WTC11 (cell line): ENCODE results near the gene FBXO41. TPM values are rescaled to one million over a fixed set of nuclear protein-coding genes. Genes with fewer than 3 reads are reported as not detected.

ENCODE experiments used
- ATAC-seq: fragments of 200-7000 bp; cut with Tn5 transposase; 2 replicates; pipeline ENCODE4 v1.10.0; 2021; ENCODE audit warnings: mild to moderate bottlenecking, moderate library complexity
- CTCF ChIA-PET: fragments of 300-600 bp; sonication (Branson Sonifier 250); formaldehyde crosslinking; loops from one replicate; lab custom pipeline; 2021; ENCODE audit warnings: antibody characterized with exemption; lab: Charles Lee
- POLR2A ChIA-PET: fragments of 350-600 bp; sonication (Branson Sonifier 250); formaldehyde crosslinking; loops from one replicate; lab custom pipeline; 2021; ENCODE audit warnings: antibody characterized with exemption; lab: Charles Lee
- DNase-seq: peaks from one replicate; pipeline ENCODE4 v3.0.0; 2021; ENCODE audit warnings: low spot score
- H3K27ac Mint-ChIP-seq: 2 replicates; pipeline ENCODE4 v1.8.0; 2021; ENCODE audit warnings: mixed read lengths
- H3K27me3 Mint-ChIP-seq: 2 replicates; pipeline ENCODE4 v1.8.0; 2021; ENCODE audit warnings: low read depth, mild to moderate bottlenecking, moderate library complexity, mixed read lengths
- H3K36me3 Mint-ChIP-seq: 2 replicates; pipeline ENCODE4 v1.8.0; 2021; ENCODE audit warnings: mixed read lengths
- H3K4me1 Mint-ChIP-seq: 2 replicates; pipeline ENCODE4 v1.8.0; 2022; ENCODE audit warnings: mixed read lengths
- H3K4me3 Mint-ChIP-seq: 2 replicates; pipeline ENCODE4 v1.8.0; 2021; ENCODE audit warnings: mild to moderate bottlenecking, moderate library complexity, mixed read lengths
- H3K9me3 Mint-ChIP-seq: 2 replicates; pipeline ENCODE4 v1.8.0; 2021; ENCODE audit warnings: mixed read lengths
- CDX4 ChIP-seq: fragments of 250-450 bp; sonication (Bioruptor Pico); IDR thresholded peaks from 2 replicates; pipeline ENCODE4 v1.9.0; 2021; ENCODE audit warnings: moderate library complexity, mild to moderate bottlenecking, inconsistent platforms, borderline replicate concordance
- EMX1 ChIP-seq: fragments of 250-450 bp; sonication (Bioruptor Pico); IDR thresholded peaks from 2 replicates; pipeline ENCODE4 v1.8.0; 2021; ENCODE audit warnings: mild to moderate bottlenecking
- ETV6 ChIP-seq: sonication (generic); formaldehyde crosslinking; IDR thresholded peaks from 2 replicates; pipeline ENCODE4 v1.8.1; 2022; ENCODE audit warnings: mild to moderate bottlenecking, missing genetic modification reagents
- FOXK1 ChIP-seq: sonication (generic); formaldehyde crosslinking; IDR thresholded peaks from 2 replicates; pipeline ENCODE4 v1.8.0; 2022; ENCODE audit warnings: mild to moderate bottlenecking, moderate library complexity, missing genetic modification reagents
- GABPB1 ChIP-seq: sonication (generic); formaldehyde crosslinking; IDR thresholded peaks from 2 replicates; pipeline ENCODE4 v1.8.1; 2023; ENCODE audit warnings: mild to moderate bottlenecking, missing genetic modification reagents
- GRHL2 ChIP-seq: fragments of 250-450 bp; sonication (Bioruptor Pico); IDR thresholded peaks from 2 replicates; pipeline ENCODE4 v1.8.0; 2022; ENCODE audit warnings: mild to moderate bottlenecking, moderate library complexity; ENCODE audit not compliant: insufficient replicate concordance, severe bottlenecking
- NR1H2 ChIP-seq: sonication (generic); formaldehyde crosslinking; IDR thresholded peaks from 2 replicates; pipeline ENCODE4 v1.9.0; 2021; ENCODE audit warnings: mild to moderate bottlenecking, moderate library complexity, missing genetic modification reagents
- PRDM15 ChIP-seq: sonication (generic); formaldehyde crosslinking; IDR thresholded peaks from 2 replicates; pipeline ENCODE4 v1.8.0; 2022; ENCODE audit warnings: missing genetic modification reagents
- TEAD4 ChIP-seq: sonication (generic); formaldehyde crosslinking; IDR thresholded peaks from 2 replicates; pipeline ENCODE4 v1.8.0; 2022; ENCODE audit warnings: mild to moderate bottlenecking, missing genetic modification reagents
- ZNF121 ChIP-seq: sonication (generic); formaldehyde crosslinking; IDR thresholded peaks from 2 replicates; pipeline ENCODE4 v1.8.0; 2023; ENCODE audit warnings: missing genetic modification reagents
- ZNF138 ChIP-seq: sonication (generic); formaldehyde crosslinking; conservative IDR thresholded peaks from 2 replicates; pipeline ENCODE4 v1.8.1; 2022; ENCODE audit warnings: mild to moderate bottlenecking, moderate library complexity, missing genetic modification reagents
- ZNF532 ChIP-seq: fragments of 250-450 bp; sonication (Bioruptor Pico); IDR thresholded peaks from 2 replicates; pipeline ENCODE4 v1.9.0; 2021; ENCODE audit warnings: mild to moderate bottlenecking, borderline replicate concordance
- total RNA-seq: library from RNA; stranded (reverse); gene quantifications from 3 replicates; pipeline ENCODE4 v1.2.3, GENCODE V29; 2021
- TF ChIP-seq, protein P1 (sequence below): sonication (generic); formaldehyde crosslinking; IDR thresholded peaks from 2 replicates; pipeline ENCODE4 v1.8.1; 2023; ENCODE audit warnings: mild to moderate bottlenecking, moderate library complexity, missing genetic modification reagents
- TF ChIP-seq, protein P2 (sequence below): fragments of 250-450 bp; sonication (Bioruptor Pico); IDR thresholded peaks from 2 replicates; pipeline ENCODE4 v1.8.0; 2021; ENCODE audit warnings: mild to moderate bottlenecking
- TF ChIP-seq, protein P3 (sequence below): sonication (generic); formaldehyde crosslinking; IDR thresholded peaks from 2 replicates; pipeline ENCODE4 v1.8.0; 2022; ENCODE audit warnings: mild to moderate bottlenecking, missing genetic modification reagents
- TF ChIP-seq, protein P4 (sequence below): fragments of 200-600 bp; IDR thresholded peaks from 2 replicates; pipeline ENCODE4 v1.8.0; 2022; ENCODE audit warnings: antibody characterized with exemption
- TF ChIP-seq, protein P5 (sequence below): sonication (generic); formaldehyde crosslinking; IDR thresholded peaks from 2 replicates; pipeline ENCODE4 v1.8.0; 2023; ENCODE audit warnings: missing genetic modification reagents

Gene FBXO41
- total RNA-seq, 1 experiment from 2014 or later: 19.2 TPM

GRCh38 chr2:73333564-73333963 lies 49.3 kb upstream of the FBXO41 start:
- no peak overlapping the region for H3K4me3 Mint-ChIP-seq
- CTCF ChIA-PET: interaction anchor here (1.0 kb wide), 1 partner anchor 27 kb away, joined by 5 read pairs; no protein-coding TSS in a partner anchor
- H3K36me3 Mint-ChIP-seq: no peaks in the 10 kb centered on the region
- no peak overlapping the region for H3K27ac Mint-ChIP-seq
- H3K27me3 Mint-ChIP-seq: peaks cover 9% of the 10 kb centered on the region; the same call in 1 of the 2 replicates
- POLR2A ChIA-PET: no interaction called here
- no peak for DNase-seq
- H3K9me3 Mint-ChIP-seq: peaks cover 10% of the 10 kb centered on the region
- ATAC-seq: no peak
- no peaks in the 10 kb centered on the region for H3K4me1 Mint-ChIP-seq
- TF ChIP-seq, protein P1, sequence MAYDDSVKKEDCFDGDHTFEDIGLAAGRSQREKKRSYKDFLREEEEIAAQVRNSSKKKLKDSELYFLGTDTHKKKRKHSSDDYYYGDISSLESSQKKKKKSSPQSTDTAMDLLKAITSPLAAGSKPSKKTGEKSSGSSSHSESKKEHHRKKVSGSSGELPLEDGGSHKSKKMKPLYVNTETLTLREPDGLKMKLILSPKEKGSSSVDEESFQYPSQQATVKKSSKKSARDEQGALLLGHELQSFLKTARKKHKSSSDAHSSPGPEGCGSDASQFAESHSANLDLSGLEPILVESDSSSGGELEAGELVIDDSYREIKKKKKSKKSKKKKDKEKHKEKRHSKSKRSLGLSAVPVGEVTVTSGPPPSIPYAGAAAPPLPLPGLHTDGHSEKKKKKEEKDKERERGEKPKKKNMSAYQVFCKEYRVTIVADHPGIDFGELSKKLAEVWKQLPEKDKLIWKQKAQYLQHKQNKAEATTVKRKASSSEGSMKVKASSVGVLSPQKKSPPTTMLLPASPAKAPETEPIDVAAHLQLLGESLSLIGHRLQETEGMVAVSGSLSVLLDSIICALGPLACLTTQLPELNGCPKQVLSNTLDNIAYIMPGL (CRISPR knock-in tag): no peak
- no peak for TF ChIP-seq CDX4
- TF ChIP-seq, protein P2, sequence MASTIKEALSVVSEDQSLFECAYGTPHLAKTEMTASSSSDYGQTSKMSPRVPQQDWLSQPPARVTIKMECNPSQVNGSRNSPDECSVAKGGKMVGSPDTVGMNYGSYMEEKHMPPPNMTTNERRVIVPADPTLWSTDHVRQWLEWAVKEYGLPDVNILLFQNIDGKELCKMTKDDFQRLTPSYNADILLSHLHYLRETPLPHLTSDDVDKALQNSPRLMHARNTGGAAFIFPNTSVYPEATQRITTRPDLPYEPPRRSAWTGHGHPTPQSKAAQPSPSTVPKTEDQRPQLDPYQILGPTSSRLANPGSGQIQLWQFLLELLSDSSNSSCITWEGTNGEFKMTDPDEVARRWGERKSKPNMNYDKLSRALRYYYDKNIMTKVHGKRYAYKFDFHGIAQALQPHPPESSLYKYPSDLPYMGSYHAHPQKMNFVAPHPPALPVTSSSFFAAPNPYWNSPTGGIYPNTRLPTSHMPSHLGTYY (CRISPR knock-in tag): no peak
- no peak for TF ChIP-seq GABPB1
- no peak for TF ChIP-seq ZNF121
- TF ChIP-seq GRHL2 (CRISPR knock-in tag): no peak
- TF ChIP-seq ETV6 (CRISPR knock-in tag): no peak
- TF ChIP-seq, protein P3, sequence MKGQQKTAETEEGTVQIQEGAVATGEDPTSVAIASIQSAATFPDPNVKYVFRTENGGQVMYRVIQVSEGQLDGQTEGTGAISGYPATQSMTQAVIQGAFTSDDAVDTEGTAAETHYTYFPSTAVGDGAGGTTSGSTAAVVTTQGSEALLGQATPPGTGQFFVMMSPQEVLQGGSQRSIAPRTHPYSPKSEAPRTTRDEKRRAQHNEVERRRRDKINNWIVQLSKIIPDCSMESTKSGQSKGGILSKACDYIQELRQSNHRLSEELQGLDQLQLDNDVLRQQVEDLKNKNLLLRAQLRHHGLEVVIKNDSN (CRISPR knock-in tag): no peak
- no peak for TF ChIP-seq TEAD4

- POLR2A ChIA-PET: no interaction called here
- Mint-ChIP-seq H3K36me3 (no peaks in the 10 kb centered on the region), H3K9me3 (peaks cover 12% of the 10 kb centered on the region), H3K27me3 (peaks cover 29% of the 10 kb centered on the region), H3K4me3 (no peak overlapping the region), H3K4me1 (peaks cover 5% of the 10 kb centered on the region; the same call in 1 of the 2 replicates), H3K27ac (no peak overlapping the region)
- CTCF ChIA-PET: interaction anchor here (0.8 kb wide), 1 partner anchor 32 kb away, joined by 4 read pairs; no protein-coding TSS in a partner anchor
- no peak for DNase-seq
- no peak for ATAC-seq
- TF ChIP-seq NR1H2 (no peak), ZNF532 (CRISPR knock-in tag) (no peak), ZNF138 (CRISPR knock-in tag) (no peak), ETV6 (CRISPR knock-in tag) (no peak), EMX1 (CRISPR knock-in tag) (no peak), FOXK1 (CRISPR knock-in tag) (no peak), PRDM15 (CRISPR knock-in tag) (no peak)
- TF ChIP-seq, protein P4, sequence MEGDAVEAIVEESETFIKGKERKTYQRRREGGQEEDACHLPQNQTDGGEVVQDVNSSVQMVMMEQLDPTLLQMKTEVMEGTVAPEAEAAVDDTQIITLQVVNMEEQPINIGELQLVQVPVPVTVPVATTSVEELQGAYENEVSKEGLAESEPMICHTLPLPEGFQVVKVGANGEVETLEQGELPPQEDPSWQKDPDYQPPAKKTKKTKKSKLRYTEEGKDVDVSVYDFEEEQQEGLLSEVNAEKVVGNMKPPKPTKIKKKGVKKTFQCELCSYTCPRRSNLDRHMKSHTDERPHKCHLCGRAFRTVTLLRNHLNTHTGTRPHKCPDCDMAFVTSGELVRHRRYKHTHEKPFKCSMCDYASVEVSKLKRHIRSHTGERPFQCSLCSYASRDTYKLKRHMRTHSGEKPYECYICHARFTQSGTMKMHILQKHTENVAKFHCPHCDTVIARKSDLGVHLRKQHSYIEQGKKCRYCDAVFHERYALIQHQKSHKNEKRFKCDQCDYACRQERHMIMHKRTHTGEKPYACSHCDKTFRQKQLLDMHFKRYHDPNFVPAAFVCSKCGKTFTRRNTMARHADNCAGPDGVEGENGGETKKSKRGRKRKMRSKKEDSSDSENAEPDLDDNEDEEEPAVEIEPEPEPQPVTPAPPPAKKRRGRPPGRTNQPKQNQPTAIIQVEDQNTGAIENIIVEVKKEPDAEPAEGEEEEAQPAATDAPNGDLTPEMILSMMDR: no peak
- TF ChIP-seq, protein P5, sequence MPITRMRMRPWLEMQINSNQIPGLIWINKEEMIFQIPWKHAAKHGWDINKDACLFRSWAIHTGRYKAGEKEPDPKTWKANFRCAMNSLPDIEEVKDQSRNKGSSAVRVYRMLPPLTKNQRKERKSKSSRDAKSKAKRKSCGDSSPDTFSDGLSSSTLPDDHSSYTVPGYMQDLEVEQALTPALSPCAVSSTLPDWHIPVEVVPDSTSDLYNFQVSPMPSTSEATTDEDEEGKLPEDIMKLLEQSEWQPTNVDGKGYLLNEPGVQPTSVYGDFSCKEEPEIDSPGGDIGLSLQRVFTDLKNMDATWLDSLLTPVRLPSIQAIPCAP (CRISPR knock-in tag): no peak
- TF ChIP-seq, protein P3 (CRISPR knock-in tag): no peak
Observed at GRCh38 chr2:73324126-73324725, 39.9 kb upstream of the FBXO41 start.
